NCI-H748 treated with DMSO at 0.1 percent for 48 hours (cell line): ENCODE measurements around the gene DPEP1.
"Not testable (repeated sequence)": the region's sequence is repeated elsewhere in the genome, so short reads cannot be mapped to it uniquely, and the experiment has no call there.

Experiments used
- DNase-seq: peaks from one replicate; lab custom pipeline; 2025; lab: John Stamatoyannopoulos, UW

The DPEP1 gene

DNA sequence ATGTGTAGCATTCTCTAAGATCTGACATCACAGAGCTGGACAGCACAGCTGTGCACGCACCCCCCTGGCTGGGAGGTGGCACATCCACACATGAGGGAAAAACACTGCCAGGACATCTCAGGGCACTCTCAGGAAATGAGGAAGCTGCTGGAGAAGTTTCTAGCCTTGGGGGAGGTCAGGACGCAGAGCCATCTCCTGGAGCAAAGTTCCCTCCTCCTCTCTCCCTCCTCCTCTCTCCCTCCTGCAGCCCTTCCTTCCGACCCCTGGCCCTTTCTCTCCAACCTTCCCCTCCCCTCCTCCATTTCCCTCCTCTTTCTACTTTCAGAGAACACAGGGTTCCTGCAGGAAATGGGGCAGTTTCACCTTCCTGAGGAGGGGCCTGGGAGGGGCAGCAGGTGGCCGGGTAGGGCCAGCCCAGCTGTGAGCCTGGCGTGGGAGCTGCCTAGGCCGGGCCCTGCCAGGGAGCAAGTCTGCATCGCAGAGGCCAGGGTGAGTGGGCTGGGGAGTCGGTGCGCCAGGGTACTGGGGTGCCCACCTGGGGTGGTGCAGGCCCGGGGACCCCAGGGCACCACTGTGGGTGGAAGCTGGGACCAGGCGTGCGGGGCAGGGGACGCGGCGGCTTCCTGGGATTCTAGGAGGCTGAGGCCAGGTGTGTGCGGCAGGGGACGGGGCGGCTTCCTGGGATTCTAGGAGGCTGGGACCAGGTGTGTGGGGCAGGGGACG, at the start of gene DPEP1:
DPEP1 (plus strand) TSS at position 412 of the 723 bp plus-strand sequence. CDS start 16,769 bp downstream, outside the sequence.
- no peak for DNase-seq

DNA sequence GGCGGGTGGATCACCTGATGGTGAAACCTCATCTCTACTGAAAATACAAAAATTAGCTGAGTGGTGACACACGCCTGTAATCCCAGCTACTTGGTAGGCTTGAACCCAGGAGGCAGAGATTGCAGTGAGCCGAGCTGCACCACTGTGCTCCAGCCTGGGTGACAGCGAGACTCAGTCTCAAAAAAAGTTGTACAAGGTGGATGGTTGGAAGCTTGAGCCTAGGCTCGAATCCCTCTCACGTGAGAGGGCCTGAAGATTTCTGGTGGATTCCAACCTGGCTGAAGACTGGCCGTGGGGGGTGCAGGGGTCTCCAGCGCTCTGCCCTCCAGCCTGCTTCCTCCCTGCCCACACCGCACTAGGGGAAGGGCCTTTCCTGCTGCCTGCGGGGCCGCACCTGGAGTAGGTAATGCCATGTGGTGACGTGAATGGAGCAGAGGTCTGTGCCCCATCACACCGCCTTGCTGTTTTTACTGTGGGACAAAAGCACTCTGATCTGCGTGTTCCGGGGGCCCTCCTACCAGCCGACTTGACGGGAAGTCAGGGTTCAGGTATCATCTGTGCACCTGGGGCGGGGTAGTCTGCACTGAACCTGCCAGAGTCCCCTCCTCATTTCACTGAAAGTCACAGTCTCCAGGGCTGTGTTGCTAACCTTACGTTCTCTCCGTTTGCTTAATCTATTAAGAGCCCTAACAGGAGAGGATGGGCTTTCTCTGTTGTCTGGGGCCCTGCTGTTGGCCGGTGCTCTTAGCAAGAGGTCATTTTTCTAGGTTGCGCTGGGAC, 48.8 kb upstream of the DPEP1 start:
- no peak for DNase-seq

DNA sequence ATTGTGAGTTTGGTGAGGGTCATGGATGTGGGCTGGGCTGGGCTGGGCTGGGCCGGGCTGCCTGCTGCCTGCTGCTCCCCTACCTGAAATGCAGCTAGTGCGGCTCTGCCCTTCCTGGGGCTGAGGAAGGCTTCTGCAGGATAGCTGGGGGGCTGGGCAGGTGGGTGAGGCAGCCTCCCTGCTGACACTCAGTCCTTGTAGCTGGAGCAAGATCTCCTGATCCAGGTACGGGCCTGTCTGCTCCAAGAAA, 48.3 kb upstream of the DPEP1 start:
- no peak for DNase-seq

DNA sequence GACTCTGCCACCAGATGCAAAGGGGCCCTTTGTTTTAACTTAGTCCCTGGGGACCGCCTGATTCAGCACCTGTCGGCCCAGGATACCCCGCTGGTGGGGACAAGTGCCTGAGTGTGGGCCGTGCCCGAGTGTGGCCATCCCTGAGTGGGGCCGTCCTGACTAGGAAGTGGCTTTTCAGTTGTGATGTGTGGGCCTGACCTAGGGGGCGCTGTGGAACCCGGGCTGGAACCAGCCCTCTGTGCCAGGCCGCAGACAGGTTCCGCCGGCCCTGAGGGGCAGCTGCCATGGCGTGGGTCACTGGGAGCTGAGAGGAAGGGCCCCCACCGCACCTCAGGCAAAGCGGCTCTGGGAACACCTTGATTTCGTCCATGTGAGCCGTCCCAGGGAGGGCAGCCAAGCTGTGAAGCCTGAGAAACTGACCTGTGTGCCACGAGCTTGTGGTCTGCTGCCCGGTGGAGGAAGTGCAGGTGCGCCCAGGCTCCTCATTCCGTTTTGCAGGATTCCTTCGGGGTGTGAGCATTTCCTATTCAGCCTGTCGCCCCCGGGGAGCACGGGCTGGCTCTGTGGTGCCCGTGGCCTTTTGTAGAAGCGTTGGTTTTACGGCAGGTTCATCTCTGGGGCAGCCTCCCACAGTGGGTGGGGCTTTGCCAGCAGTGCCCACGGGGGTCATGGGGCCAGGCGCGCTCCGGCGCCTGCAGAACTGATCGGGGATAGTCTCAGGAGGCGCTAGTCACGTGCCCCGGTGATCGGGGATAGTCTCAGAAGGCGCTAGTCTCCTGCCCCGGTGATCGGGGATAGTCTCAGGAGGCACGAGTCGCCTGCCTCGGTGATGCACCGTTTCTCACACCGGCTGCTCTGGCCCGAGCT, 47.7 kb upstream of the DPEP1 start:
- DNase-seq = no peak

DNA sequence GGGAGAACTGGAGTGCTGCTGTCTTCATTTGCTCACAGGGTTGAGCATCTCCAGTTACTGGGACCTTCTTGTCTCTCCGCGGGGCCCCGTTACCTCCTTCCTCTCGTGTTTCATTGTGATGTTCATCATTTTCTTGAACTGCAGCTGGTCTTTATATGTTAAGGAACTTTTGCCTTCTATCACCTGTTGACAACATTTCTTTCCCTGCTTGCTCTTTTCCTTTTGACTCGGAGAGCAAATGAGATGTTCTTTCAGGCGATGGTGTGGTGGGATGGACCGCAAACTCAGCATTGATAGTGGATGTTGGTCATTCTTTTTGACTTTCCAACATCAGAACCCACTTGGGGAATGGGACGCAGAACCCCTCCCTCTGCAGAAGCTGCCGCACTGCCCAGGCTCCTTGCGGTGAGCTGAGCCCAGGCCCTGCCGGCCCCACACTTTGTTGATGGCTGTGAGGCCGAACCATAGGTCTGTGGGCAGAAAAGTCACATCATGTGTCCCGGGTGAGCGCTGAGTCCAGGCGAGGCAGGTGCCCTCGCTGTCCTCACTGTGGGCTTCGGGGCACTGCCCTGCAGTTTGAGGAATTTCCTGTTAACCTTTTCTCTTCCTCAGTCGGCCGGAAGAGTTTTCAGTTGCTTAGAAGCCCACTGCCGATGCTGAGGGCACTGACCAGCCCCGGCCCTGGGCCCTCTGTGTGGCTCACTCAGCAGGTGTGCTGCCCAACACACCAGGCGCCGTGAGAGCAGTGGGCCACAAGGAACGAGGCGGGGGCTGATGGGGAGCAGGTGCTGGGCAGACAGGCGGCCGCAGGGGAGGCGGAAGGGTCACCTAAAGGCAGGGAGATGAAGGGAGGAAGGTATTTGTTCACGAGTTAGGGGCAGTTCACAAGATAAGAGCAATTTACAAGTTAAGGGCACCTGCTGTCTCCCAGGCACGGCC, 45.5 kb upstream of the DPEP1 start:
- DNase-seq = no peak

DNA sequence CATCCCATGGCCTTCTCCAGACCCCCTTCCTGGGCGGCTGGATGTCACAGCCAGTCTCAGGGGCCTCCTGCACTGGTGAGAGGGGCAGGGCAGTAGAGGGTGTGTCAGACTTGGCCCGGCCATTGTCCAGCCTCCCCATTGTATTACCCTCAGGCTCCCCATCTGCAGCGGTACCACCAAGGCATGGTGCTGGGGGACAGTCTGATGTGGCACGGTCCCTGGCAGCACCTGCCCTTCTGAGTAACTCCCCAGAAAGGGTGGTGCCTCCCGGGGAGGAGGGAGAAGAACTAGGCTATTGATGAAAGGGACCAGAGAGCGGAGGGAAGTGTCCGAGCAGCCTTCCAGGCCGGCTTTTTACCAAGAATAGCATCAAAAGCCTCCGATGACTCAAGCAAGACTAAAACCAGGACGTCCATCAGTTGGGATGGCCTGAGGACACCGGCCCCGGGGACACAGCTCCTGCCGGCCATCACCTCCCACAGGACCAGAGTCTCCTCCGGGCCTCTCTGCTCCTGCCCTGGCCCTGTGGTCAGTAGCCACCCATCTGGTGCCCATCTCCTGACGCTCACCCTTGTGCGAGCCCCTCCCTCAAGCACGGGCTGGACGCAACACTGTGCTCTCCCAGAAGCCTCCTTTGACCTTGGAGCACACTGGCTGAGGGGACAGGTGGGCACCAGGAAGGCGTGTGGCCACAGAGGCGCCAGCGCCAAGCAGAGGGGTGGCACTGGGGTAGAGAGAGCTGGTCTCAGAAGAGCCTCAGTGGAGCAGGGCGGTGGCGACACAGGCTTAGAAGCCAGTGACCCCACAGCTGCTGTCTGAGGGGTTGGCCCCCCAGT, 43.7 kb upstream of the DPEP1 start:
- no peak for DNase-seq

DNA sequence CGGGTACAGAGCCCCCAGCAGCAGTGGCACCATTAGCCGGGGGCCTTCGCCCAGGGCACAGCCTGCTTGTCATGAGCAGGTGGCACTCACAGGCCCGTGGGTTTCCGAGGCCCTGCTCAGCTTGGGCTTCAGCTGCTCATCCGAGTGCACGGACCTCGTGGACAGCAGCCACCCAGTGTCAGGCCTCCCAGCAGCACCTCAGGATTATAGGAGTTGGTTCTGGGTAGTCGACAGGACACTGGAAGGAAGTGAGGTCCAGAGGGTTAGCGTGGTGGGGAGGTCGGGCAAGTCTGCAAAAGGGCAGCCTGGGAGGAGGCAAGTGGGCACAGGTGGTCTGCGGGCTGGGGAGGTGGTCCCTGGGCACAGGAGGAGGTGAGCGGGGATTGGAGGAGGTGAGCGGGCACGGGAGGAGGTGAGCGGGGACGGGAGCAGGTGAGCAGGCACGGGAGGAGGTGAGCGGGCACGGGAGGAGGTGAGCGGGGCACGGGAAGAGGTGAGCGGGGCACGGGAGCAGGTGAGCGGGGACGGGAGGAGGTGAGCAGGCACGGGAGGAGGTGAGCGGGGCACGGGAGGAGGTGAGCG, 43.0 kb upstream of the DPEP1 start:
- DNase-seq = no peak

DNA sequence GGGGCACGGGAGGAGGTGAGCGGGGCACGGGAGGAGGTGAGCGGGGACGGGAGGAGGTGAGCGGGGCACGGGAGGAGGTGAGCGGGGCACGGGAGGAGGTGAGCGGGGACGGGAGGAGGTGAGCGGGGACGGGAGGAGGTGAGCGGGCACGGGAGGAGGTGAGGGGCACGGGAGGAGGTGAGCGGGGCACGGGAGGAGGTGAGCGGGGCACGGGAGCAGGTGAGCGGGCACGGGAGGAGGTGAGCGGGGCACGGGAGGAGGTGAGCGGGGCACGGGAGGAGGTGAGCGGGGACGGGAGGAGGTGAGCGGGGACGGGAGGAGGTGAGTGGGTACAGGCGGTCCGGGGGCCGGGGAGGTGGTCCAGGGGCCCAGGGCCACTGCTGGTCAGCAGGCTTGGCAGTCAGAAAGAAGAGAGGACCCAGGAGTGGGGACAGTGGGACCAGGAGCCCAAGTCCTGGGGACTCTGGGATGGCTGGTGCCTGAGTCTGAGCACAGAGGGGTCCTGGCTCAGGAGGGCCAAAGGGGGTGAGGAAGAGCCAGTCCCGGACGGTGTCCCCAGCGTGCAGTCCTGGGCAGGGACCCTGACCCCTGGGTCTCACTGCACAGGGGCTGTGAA, 42.4 kb upstream of the DPEP1 start:
- DNase-seq = not testable (repeated sequence)

DNA sequence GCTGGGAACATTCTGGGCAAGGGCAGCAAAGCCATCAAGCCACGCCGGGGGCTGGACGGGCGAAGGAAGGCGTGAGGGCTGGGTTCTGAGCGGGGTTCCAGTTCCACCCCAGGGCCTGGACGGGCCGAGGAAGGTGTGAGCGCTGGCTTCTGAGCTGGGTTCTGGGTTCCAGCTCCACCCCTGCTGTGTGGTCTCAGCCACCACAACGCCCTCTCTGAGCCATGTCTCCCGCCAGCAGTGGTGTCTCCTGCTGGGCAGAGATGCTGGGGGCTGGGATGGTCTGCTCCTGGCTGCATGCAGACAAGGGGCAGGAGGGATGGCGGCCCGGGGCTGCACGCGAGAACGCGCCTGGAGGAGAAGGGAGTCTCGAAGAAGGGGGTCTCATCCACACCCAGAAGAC, 41.8 kb upstream of the DPEP1 start:
- no peak for DNase-seq

DNA sequence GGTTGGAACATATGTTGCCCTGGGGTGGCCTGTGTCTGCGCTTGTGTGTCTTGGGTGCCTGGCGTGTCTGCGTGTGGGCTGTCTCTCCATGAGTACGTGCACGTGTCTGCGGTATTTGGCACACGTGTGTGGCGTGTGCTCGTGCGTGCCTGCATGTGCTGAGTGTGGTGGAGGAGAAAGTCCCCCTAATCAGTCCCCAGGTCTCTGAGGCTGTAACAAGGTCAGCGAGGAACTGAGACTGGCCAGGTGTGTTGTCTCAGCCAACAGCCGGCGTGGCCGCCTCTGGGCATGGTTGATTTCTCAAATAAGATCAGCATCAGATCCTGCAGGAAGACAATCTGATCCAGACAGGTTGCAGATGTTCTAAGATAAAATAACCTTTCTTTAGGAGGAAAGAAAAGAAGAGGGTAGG, 41.4 kb upstream of the DPEP1 start:
- DNase-seq = no peak

DNA sequence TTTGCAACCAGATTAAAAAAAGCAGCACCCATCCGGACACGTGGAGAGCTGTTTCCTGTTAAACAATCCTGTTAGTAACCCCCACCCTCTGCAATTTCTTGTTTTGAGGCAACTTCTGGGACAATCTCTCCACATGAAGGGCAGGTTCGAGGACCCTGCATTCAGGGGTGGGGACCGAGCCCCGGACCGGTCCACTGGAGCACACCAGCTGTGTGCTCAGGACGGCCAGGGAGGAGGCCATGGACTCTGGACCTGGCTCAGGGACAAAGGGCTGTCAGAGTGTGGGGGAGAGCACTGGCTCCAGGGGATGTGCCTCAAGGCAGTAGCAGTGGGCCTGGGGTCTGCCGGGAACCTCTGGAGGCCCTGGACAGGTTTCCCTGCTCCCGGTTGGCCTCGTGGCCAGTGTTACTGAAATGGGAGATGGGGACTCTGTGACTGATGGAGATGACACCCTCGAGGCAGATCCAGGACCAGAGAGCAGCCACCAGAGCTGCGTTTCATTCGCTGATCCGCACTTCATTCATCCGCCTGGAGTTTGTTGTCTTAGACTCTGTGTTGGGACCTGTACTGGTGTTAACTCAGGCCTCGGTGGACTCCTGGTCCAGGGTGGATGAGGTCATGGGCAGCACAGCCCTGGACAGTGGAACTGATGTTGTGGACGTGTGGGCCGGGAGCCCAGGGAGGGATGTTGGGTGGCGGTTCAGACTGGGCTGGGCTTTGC, 40.8 kb upstream of the DPEP1 start:
- DNase-seq = no peak

DNA sequence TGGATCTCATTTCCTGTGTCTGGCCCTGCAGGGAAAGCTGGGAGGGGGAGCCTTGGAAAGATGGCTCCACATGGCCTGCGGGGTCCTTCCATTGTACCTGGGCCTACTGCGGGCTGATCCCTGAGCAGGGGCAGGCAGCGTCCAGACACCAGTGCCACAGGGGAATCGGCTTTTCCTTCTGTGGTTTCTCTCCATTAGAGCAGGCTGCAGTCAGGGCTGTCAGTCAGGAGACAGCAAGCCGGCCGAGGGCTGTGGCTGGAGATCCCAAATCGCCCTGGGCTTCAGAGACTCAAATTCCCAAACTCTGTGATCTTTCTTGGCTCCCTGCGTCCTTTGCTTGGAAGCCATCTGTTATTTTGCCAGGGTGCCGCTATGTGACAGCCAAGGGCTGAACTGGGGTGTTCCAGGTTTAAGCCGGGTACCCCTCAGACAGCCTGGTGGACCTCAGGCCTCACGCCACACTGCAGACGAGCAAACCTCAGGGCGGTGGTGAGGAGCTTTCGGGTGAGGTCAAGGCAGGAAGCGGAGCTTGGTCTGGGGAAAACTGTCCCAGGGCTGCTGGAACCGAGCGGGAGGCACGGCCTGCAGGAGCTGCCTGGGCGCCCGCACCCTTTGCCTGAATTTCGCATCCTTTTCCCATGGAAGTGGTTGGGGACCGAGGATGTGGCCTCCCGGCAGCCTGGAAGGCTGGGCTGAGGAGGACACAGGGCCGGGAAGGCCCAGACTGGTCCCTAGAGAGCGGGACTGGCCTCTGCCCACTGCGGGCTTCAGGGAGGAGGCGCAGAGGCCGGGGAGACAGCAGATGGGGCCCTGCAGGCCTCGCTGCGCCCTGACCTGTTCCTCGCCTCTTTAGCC, 39.4 kb upstream of the DPEP1 start:
- DNase-seq = no peak

DNA sequence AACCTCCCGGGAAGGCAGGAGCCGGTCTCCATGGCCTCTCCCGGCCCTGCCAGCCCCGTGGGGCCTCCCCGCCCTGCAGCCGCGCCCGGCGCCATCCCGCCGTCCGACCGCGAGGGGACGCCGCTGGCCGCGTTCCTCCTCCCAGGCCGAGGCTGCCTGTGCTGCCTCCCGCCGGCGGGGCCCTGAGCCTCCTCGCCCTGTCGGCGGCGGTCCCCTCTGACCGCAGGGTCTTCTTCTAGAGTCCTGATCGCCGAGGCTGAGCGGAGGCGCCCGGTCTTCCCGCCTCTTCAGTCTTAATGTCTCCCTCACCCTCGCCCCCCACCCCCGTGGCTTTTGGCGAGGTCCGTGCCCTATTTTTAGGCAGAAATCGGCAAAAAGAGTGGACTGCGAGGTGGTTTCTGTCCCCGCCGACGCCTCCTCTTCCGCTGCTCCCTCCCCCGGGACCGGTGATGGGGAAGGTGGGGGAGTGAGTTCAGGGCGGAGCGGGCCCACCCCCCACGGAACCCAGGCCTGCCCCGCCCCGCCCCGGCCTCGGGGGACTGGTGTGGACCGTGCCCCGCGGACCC, 38.7 kb upstream of the DPEP1 start:
- no peak for DNase-seq

DNA sequence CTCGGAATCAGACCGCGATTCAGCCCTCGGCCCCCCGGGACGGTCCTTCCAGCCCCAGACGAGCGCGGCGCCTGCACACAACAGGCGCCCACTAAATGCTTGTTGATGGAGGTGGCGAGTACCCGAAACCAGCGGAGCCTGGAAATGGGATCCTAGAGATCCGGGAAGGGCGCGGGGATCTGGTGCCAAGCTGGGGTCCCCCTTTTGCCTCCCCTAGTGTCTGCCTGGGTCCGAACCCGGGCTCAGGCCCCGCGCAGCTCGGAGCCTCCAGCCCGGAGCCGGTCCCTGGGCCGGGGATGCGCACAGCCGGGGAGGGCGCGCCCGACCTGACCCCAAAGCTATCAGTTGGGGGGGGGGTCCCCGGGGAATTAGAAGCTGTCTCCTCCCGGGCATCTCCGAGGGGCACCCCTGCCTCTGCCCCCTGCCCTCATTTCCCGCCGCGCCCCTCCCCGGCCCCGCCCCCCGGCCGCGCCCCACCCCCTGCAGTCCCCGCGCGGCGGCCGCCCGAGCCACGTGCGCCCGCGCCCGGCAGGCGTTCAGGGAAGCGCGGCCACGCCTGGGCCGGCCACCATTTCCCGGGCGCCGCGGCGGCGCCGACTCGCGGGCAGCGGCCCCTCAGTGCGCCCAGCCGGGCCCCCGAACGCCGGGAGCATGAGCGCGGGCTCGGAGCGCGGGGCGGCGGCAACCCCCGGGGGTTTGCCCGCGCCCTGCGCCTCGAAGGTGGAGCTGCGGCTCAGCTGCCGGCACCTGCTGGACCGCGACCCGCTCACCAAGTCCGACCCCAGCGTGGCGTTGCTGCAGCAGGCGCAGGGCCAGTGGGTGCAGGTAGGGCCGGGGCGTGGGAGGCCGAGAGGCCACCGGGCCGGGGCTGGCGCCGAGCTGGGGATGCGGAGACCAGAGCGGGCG, 37.9 kb upstream of the DPEP1 start, which contains the start of gene CPNE7:
CPNE7 (plus strand) TSS at position 512 of the 906 bp plus-strand sequence; CDS start at position 652, 140 bp downstream.
- no peak for DNase-seq

DNA sequence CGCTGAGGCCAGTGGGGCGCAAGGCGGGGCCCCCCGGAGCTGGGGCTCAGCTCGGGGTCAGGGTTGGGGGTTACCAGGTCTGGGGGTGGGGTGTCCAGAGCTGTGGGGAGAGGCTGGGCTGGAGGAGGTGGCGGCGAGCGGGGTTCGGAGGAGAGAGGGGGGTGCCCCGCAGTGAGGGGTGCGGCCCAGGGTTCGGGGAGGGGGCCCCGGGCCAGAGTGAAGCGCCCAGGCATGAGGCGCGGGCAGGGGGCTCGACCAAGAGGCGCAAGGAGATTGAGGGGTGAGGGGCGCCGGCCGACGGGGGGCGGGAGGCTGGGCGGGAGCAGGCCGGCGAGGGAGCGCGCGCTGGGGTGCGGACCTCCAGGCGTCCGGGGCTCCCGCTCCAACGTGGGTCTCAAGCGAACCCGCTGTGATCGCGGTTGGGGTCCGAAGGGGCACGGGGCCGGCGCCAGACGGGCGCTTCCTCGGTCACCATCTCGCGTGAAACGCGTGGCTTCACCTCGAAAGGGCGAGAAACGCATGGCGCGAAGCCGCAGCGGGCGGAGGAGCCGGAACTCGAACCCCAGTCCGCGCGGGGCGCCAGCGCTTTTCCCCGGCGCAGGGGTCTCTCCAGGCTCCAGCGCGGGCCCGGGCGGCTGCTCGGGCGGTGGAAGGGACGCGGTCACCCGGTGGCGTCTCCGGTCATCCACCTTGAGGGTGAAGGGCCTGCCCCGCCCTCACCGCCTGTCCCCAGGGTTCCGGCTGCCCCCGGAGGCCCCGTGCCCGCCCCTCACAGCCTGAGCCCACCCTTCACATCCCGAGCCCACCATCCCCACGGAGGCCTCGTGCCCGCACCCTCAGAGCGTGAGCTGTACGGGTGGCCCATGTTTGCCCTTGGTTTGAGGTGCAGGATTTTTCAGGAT, 37.0 kb upstream of the DPEP1 start:
- no peak for DNase-seq
